A204.1 (cell line): Measurements from ENCODE around the gene ATP4A.

ENCODE experiments used
- FAIRE-seq: peaks from 2 replicates; lab custom pipeline; 2012; peaks lifted over from hg19 to GRCh38; lab: Jason Lieb, UNC

The ATP4A gene

GRCh38 chr19:35549174-35549788 lies 14.2 kb downstream of the ATP4A start:
- FAIRE-seq: no peak

- no peak for FAIRE-seq
These were observed 16.9 kb downstream of the ATP4A start for GRCh38 chr19:35546532-35546931.

- no peak for FAIRE-seq
These were observed 17.5 kb downstream of the ATP4A start for GRCh38 chr19:35545855-35546381.

GRCh38 chr19:35545001-35545854 lies 18.2 kb downstream of the ATP4A start, which contains the start of gene TMEM147:
TMEM147 (plus strand) TSS chr19:35545626; CDS start chr19:35545740, 114 bp downstream.
- no peak for FAIRE-seq

GRCh38 chr19:35544110-35544802 lies 19.2 kb downstream of the ATP4A start:
- FAIRE-seq: no peak

- no peak for FAIRE-seq
These were observed 20.0 kb downstream of the ATP4A start for GRCh38 chr19:35543280-35544109.

GRCh38 chr19:35542209-35542608 lies 21.2 kb downstream of the ATP4A start:
- no peak for FAIRE-seq

- no peak for FAIRE-seq
These were observed 23.0 kb downstream of the ATP4A start for GRCh38 chr19:35540356-35540927.

- FAIRE-seq: no peak
These were observed 23.6 kb downstream of the ATP4A start for GRCh38 chr19:35539850-35540249.

GRCh38 chr19:35539314-35539713 lies 24.1 kb downstream of the ATP4A start:
- FAIRE-seq: no peak

GRCh38 chr19:35534803-35535480 lies 28.5 kb downstream of the ATP4A start:
- FAIRE-seq: no peak

- no peak for FAIRE-seq
These were observed 29.6 kb downstream of the ATP4A start for GRCh38 chr19:35533822-35534392.

- FAIRE-seq: no peak
These were observed 30.1 kb downstream of the ATP4A start, which contains the start of gene GAPDHS for GRCh38 chr19:35533201-35533821. GAPDHS (plus strand) TSS chr19:35533456; CDS start chr19:35533528, 72 bp downstream.

- no peak for FAIRE-seq
These were observed 32.2 kb downstream of the ATP4A start for GRCh38 chr19:35531291-35531690.

GRCh38 chr19:35529241-35530218 lies 33.9 kb downstream of the ATP4A start:
- no peak for FAIRE-seq

GRCh38 chr19:35528218-35529038 lies 35.0 kb downstream of the ATP4A start, which contains the start of gene SBSN:
SBSN (minus strand) TSS chr19:35528311; CDS start chr19:35528281, 30 bp downstream.
- no peak for FAIRE-seq

GRCh38 chr19:35525873-35526272 lies 37.6 kb downstream of the ATP4A start:
- FAIRE-seq: no peak
